ENCODE measurements around the gene RGS9BP.
"Not testable (repeated sequence)": the region's sequence is repeated elsewhere in the genome, so short reads cannot be mapped to it uniquely, and the experiment has no call there.

Gene RGS9BP, protein sequence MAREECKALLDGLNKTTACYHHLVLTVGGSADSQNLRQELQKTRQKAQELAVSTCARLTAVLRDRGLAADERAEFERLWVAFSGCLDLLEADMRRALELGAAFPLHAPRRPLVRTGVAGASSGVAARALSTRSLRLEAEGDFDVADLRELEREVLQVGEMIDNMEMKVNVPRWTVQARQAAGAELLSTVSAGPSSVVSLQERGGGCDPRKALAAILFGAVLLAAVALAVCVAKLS

GRCh38 chr19:32675720-32676185, at the start of gene RGS9BP:
Gene RGS9BP, plus strand, starts transcription at chr19:32675848. Its CDS starts 416 bp downstream, at chr19:32676264.
- peak; percentile 34 for DNase-seq

- no peak for DNase-seq
Observed at GRCh38 chr19:32626969-32627368, 48.7 kb upstream of the RGS9BP start.

DNA sequence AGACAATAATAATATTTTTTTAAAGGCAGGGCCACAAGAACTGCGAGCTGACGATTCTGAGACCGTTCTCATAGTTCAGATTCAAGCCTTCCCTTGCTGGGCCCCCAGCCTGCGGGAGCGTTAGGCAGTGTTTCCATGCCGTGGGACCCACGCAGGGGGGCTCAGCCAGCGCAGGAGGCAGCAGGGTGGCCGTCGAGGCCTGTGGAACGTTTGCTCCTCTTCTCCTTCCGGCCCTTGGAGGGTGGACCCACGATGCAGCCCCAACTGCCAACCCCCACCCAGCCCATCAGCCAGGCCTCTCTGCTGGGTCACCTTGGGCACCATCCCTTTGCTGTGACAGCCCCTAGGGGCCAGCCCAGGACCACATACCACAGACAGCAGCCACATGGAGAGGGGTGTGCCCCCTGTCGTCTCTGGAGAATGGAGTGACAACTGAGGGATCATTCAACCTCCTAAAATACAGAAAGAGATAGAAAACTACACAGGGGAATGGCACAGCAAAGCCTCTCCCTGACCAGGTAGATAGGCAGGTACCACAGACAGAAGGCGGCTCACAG, 47.9 kb upstream of the RGS9BP start:
- no peak for DNase-seq

DNA sequence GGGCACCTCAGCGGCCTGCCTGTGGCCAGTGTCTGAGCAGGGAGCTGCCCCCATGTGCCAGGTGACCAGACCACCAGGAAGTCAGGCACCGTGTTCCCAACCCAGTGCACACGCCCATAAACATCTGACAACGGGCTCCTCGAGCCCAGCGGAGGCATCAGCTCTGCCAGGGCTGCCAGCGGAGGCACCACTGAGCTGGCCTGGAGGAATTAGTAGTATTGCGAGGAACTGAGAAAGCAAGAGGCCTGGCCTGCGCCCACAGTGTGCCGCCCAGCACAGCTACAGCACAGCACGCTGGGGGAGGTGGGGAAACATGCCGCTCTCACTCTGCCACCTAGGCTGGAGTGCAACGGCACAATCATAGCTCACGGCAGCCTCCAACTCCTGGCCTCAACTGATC, 45.3 kb upstream of the RGS9BP start:
- no peak for DNase-seq

- no peak for DNase-seq
Observed at GRCh38 chr19:32631381-32631780, 44.3 kb upstream of the RGS9BP start.

GRCh38 chr19:32637480-32637879, 38.2 kb upstream of the RGS9BP start:
- DNase-seq, result no peak

- no peak for DNase-seq
Observed at GRCh38 chr19:32638625-32639024, 37.0 kb upstream of the RGS9BP start.

- no peak for DNase-seq
Observed at GRCh38 chr19:32642771-32643170, 32.9 kb upstream of the RGS9BP start.

DNA sequence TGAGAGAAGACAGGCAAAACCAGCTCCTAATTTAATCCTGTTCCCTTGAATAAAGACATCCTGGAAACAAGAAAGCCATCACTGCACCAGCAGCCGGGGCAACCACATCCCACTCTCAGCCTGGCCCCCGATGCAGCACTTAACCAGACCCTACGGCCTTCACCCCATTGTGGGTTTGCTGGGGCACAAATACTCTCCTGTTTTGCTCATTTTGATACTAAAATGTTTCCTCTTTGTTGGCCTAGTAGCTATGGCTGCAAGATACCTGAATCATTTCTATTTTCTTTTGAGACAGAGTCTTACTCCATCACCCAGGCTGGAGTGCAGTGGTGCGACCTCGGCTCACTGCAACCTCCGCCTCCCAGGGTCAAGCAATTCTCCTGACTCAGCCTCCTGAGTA, 29.1 kb upstream of the RGS9BP start:
- no peak for DNase-seq

DNA sequence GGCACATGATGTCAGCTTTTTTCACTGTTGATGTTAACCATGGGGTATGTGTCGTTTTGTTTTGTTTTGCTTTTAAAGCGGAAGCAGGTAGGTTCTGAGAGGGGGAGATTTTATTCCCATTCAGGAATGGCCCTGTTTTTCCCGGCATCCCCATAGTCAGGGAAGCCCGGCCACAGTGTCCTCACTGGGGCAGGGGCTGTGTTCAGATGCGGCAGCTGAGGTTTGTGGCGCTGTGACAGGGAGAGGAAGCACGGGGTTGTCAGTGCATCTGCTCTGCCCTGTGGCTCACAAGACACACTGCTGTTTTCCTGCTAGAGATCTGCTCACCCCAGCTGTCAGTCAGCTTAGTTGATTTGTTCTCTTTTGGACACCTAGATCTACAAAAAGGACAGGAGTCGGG, 28.3 kb upstream of the RGS9BP start:
- DNase-seq, result no peak

GRCh38 chr19:32649751-32650150, 25.9 kb upstream of the RGS9BP start:
- DNase-seq, result no peak

- no peak for DNase-seq
Observed at GRCh38 chr19:32650671-32651070, 25.0 kb upstream of the RGS9BP start.

- DNase-seq, result no peak
Observed at GRCh38 chr19:32651729-32652140, 23.9 kb upstream of the RGS9BP start.

- not testable (repeated sequence) for DNase-seq
Observed at GRCh38 chr19:32652331-32652730, 23.3 kb upstream of the RGS9BP start.

GRCh38 chr19:32652894-32653598, 22.6 kb upstream of the RGS9BP start:
- no peak for DNase-seq

DNA sequence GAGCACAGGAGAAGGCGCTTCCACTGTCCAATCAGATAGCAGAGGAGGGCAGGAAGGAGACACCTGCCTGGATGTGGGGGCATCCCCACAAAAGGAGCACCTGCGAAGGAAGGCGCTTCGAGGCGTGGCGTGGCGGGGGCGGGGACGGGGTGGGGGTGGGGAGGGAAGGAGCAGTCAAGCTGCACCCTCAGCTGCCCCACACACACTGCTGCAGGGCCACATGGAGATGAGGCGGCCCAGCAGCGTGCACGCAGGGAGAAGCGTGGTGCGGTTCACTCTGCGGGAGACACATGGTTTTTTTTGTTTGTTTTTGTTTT, 22.1 kb upstream of the RGS9BP start:
- no peak for DNase-seq

- not testable (repeated sequence) for DNase-seq
Observed at GRCh38 chr19:32656379-32656778, 19.3 kb upstream of the RGS9BP start.

GRCh38 chr19:32658075-32658474, 17.6 kb upstream of the RGS9BP start:
- no peak for DNase-seq

- DNase-seq, result no peak
Observed at GRCh38 chr19:32658527-32658926, 17.1 kb upstream of the RGS9BP start.

- DNase-seq, result no peak
Observed at GRCh38 chr19:32661318-32661717, 14.3 kb upstream of the RGS9BP start.

DNA sequence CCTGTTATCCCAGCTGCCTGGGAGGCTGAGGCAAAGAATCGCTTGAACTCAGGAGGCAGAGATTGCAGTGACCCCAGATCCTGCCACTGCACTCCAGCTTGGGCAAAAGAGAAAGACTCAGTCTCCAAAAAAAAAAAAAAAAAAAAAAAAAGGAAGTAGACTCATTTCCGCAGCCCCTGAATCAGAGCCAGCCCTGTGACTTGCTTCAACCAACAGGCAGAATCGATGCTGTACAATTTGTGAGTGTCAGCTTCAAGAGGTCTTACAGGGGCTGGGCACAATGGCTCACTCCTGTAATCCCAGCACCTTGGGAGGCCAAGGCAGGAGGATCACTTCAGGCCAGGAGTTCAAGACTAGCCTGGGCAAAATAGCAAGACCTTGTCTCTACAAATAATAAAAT, 13.5 kb upstream of the RGS9BP start:
- DNase-seq, result no peak

- DNase-seq, result no peak
Observed at GRCh38 chr19:32666084-32666483, 9.6 kb upstream of the RGS9BP start.

DNA sequence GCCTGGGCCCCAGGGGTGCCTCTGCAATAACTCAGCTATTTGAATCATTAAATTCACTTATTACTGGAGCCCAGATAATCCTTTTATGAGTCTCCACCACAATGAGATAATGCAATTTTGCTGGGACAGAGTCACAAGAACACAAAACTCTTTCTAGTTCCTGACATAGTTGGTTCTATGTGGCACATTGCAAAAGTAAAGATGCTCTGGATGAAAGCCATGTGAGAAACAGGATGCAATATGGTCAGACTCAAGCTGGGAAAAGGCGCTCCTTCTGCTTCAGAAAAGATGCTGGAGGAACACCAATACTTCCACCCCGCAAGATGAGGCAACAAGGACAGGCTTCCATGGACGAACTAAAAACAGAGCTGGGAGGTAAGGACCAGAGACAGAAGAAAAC, 6.3 kb upstream of the RGS9BP start:
- DNase-seq, result no peak

DNA sequence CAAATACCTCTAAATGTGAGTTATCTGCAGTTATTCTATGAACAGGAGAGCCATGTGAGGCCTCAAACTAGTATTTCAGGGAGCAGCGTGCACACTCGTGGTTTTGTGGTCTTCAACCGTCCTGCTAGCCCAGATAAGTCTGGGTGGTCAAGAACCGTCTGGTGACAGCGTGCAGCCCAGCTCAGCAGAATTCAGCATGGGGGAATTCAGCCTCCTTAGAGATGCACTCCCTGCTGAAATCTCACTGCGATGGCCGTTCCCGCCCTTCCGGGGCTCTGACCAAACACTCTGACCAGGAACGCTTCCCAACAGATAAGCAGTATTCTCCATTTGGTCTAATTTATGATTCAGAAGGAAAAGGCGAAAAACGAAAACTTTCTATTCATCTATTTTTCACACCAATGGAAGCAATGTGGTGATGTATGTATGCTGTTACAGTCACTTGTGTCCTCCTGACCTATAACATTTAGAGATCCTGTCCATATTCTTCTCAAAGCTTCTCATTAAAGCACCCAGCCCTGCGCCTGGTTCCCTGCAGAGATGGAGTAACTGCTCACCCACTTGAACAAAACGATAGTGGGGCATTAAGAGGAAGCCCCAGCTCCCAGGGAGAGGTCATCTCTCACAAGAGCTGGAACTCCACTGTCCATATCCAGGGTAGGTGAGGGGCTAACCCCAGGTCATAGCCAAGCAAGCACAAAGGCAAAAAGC, 3.6 kb upstream of the RGS9BP start:
- no peak for DNase-seq
